Measurements from ENCODE around the gene AVEN. TPM values are rescaled to one million over a fixed set of nuclear protein-coding genes. Genes with fewer than 3 reads are reported as not detected.

Gene AVEN
- total RNA-seq, 2 donors from 2014 or later, result 17.0 to 27.4 TPM

DNA sequence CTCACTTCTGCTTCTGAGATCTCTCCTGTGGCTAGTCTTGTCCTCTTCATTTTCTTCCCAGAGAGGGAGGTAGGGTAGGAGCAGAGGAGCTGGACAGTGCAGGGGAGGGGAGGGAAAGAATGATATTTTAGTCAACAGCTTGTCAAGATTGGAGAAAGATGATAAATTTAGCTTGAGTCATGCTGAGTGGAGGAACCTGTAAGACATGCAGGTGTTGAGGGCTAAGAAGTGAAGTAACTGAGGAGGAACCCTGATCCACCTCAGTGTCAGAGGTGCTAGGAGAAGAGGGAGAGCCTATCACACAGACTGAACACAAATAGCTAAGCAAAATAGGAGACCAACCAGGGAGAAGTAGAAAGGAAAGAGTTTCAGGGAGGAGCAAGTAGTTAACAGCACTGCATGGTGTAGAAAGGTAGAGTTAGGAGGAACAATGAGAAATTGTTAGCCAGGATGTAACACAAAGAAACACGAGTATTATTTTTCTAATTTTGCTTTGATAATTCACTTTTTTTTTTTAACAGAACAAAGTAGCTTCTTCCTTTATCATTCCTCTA lies 178.9 kb downstream of the AVEN start:
- ATAC-seq, result no peak
- Mint-ChIP-seq H3K4me1 (ENCODE audit: low read depth in 2 of 2) (no peaks in the 10 kb centered on the region), H3K4me3 (no peak overlapping the region), H3K27me3 (no peaks in the 10 kb centered on the region), H3K27ac (no peak overlapping the region), H3K9me3 (no peaks in the 10 kb centered on the region), H3K36me3 (peaks cover 14% of the 10 kb centered on the region)
- DNase-seq (ENCODE audit: low spot score), result no peak

GRCh38 chr15:33858836-33859235 lies 180.2 kb downstream of the AVEN start:
- ATAC-seq (no peak), DNase-seq (ENCODE audit: low spot score) (no peak)
- H3K27me3 Mint-ChIP-seq, result no peaks in the 10 kb centered on the region
- H3K9me3 Mint-ChIP-seq, result no peaks in the 10 kb centered on the region
- no peak overlapping the region for H3K27ac Mint-ChIP-seq
- no peaks in the 10 kb centered on the region for H3K4me1 Mint-ChIP-seq (ENCODE audit: low read depth in 2 of 2)
- H3K4me3 Mint-ChIP-seq, result no peak overlapping the region
- H3K36me3 Mint-ChIP-seq, result peaks cover 4% of the 10 kb centered on the region

- no peak for ATAC-seq
- H3K4me3 Mint-ChIP-seq, result no peak overlapping the region
- no peak for DNase-seq (ENCODE audit: low spot score)
- H3K27me3 Mint-ChIP-seq, result no peaks in the 10 kb centered on the region
- no peak overlapping the region for H3K27ac Mint-ChIP-seq
- peaks cover 4% of the 10 kb centered on the region for H3K36me3 Mint-ChIP-seq
- no peaks in the 10 kb centered on the region for H3K9me3 Mint-ChIP-seq
- no peaks in the 10 kb centered on the region for H3K4me1 Mint-ChIP-seq (ENCODE audit: low read depth in 2 of 2)
Measured at GRCh38 chr15:33857726-33858125, 181.3 kb downstream of the AVEN start.

- Mint-ChIP-seq H3K27ac (no peak overlapping the region), H3K4me3 (no peak overlapping the region), H3K9me3 (no peaks in the 10 kb centered on the region), H3K4me1 (ENCODE audit: low read depth in 2 of 2) (no peaks in the 10 kb centered on the region), H3K36me3 (no peaks in the 10 kb centered on the region), H3K27me3 (no peaks in the 10 kb centered on the region)
- DNase-seq (ENCODE audit: low spot score), result no peak
- no peak for ATAC-seq
Measured at GRCh38 chr15:33852570-33852969, 186.4 kb downstream of the AVEN start.

- ATAC-seq, result no peak
- no peak for DNase-seq (ENCODE audit: low spot score)
- no peaks in the 10 kb centered on the region for H3K9me3 Mint-ChIP-seq
- H3K36me3 Mint-ChIP-seq, result no peaks in the 10 kb centered on the region
- H3K27ac Mint-ChIP-seq, result no peak overlapping the region
- H3K4me3 Mint-ChIP-seq, result no peak overlapping the region
- H3K27me3 Mint-ChIP-seq, result no peaks in the 10 kb centered on the region
- no peaks in the 10 kb centered on the region for H3K4me1 Mint-ChIP-seq (ENCODE audit: low read depth in 2 of 2)
Measured at GRCh38 chr15:33852094-33852493, 186.9 kb downstream of the AVEN start.

GRCh38 chr15:33851079-33851478 lies 187.9 kb downstream of the AVEN start:
- Mint-ChIP-seq H3K36me3 (no peaks in the 10 kb centered on the region), H3K9me3 (no peaks in the 10 kb centered on the region), H3K4me1 (ENCODE audit: low read depth in 2 of 2) (no peaks in the 10 kb centered on the region), H3K27me3 (no peaks in the 10 kb centered on the region), H3K4me3 (no peak overlapping the region), H3K27ac (no peak overlapping the region)
- ATAC-seq (no peak), DNase-seq (ENCODE audit: low spot score) (no peak)

- no peak for DNase-seq (ENCODE audit: low spot score)
- Mint-ChIP-seq H3K4me3 (no peak overlapping the region), H3K9me3 (no peaks in the 10 kb centered on the region), H3K27me3 (no peaks in the 10 kb centered on the region), H3K27ac (no peak overlapping the region), H3K36me3 (no peaks in the 10 kb centered on the region), H3K4me1 (ENCODE audit: low read depth in 2 of 2) (no peaks in the 10 kb centered on the region)
- no peak for ATAC-seq
Measured at GRCh38 chr15:33848011-33848410, 191.0 kb downstream of the AVEN start.

- ATAC-seq (no peak), DNase-seq (ENCODE audit: low spot score) (no peak)
- Mint-ChIP-seq H3K4me1 (ENCODE audit: low read depth in 2 of 2) (no peaks in the 10 kb centered on the region), H3K27ac (no peak overlapping the region), H3K27me3 (no peaks in the 10 kb centered on the region), H3K9me3 (no peaks in the 10 kb centered on the region), H3K4me3 (no peak overlapping the region), H3K36me3 (no peaks in the 10 kb centered on the region)
Measured at GRCh38 chr15:33846862-33847261, 192.1 kb downstream of the AVEN start.

DNA sequence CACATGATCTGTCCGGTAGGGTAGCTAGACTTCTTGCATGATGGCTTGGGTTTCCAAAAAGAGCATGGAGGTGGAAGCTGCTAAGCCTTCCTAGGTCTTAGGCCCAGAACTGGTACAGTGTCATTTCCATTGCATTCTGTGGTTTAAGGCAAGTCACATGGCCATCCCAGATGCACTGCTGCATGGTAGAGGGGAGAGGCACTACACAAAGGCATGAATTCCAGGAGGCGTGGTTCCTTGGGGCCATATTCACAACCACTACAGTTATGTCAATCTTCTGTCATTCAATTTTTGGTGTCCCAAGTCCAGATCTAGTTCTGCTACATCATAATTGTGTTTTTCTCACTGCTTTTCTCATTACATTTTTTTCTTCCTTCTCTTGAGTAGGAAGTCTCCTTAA lies 192.9 kb downstream of the AVEN start:
- H3K9me3 Mint-ChIP-seq, result no peaks in the 10 kb centered on the region

DNA sequence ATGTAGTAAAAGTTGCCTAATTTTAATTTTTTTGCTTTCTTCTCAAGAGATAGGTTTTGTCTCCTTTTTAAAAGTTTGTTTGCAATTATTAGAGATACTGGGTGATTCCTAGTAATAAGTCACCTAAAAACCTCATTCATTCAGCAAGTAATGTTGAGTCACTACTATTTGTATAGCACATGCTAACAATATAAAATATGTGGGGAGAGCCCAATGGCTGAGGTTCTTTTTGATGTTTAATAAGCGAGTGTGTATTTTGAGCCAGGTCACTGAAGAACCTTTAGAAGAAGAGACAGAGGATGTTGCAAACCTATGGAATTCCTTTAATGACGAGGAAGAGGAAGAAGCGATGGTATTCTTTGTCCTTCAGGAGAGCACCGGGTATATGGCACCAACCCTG lies 194.4 kb downstream of the AVEN start:
- ATAC-seq (no peak), DNase-seq (ENCODE audit: low spot score) (no peak)
- Mint-ChIP-seq H3K4me3 (no peak overlapping the region), H3K4me1 (ENCODE audit: low read depth in 2 of 2) (no peaks in the 10 kb centered on the region), H3K36me3 (no peaks in the 10 kb centered on the region), H3K27me3 (peaks cover 0 to 13% of the 10 kb centered on the region in 2 donors), H3K27ac (no peak overlapping the region), H3K9me3 (no peaks in the 10 kb centered on the region)

More for the DNA sequence above, 192.9 kb downstream of the AVEN start:
- DNase-seq (ENCODE audit: low spot score) (no peak), ATAC-seq (no peak)
- Mint-ChIP-seq H3K36me3 (no peaks in the 10 kb centered on the region), H3K27me3 (peaks cover 0 to 6% of the 10 kb centered on the region in 2 donors), H3K4me3 (no peak overlapping the region), H3K27ac (no peak overlapping the region), H3K4me1 (ENCODE audit: low read depth in 2 of 2) (no peaks in the 10 kb centered on the region)

DNA sequence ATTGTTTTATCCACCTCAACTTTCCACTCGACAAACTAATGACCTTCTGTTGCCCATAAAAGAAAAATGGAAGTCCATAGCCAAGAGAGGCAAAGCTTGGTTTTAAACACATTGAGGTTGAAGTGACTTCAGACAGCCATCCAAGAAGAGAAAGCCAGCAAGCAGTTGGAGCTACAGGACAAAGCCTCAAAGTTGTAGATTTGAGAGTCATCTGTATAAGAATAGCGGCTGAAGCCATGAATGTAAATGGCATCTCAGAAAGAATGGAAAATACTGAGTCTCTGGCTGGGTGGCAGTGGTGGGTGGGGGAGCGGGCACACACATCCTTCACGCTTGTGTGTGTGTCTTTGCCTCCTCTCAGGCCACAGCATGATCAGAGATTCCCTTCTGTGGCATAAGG lies 194.8 kb downstream of the AVEN start:
- H3K9me3 Mint-ChIP-seq, result no peaks in the 10 kb centered on the region
- H3K4me1 Mint-ChIP-seq (ENCODE audit: low read depth in 2 of 2), result no peaks in the 10 kb centered on the region
- no peak overlapping the region for H3K4me3 Mint-ChIP-seq
- DNase-seq (ENCODE audit: low spot score), result no peak
- H3K36me3 Mint-ChIP-seq, result no peaks in the 10 kb centered on the region
- ATAC-seq, result no peak
- no peak overlapping the region for H3K27ac Mint-ChIP-seq
- peaks cover 0 to 17% of the 10 kb centered on the region in 2 donors for H3K27me3 Mint-ChIP-seq

DNA sequence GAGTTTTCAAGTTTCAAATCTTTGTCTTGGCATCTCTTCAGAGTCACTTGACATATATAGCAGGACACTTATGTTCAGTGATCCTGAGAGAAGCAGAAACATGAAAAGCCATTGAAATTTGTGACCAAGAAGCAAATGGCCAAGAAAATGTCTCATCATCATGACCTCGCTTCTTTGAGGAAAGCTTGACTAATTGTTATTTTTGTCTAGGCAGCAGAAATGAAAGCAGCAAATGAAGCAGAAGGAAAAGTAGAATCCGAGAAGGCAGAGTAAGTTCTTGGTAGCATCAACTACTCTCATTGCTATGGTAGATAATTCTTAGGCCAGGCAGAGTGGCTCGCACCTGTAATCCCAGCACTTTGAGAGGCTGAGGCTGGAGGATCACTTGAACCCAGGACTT lies 198.4 kb downstream of the AVEN start:
- no peaks in the 10 kb centered on the region for H3K9me3 Mint-ChIP-seq
- ATAC-seq, result no peak

GRCh38 chr15:33839540-33839939 lies 199.5 kb downstream of the AVEN start:
- DNase-seq (ENCODE audit: low spot score) (no peak), ATAC-seq (no peak)
- no peaks in the 10 kb centered on the region for H3K9me3 Mint-ChIP-seq
- H3K36me3 Mint-ChIP-seq, result no peaks in the 10 kb centered on the region
- H3K4me3 Mint-ChIP-seq, result no peak overlapping the region
- H3K27ac Mint-ChIP-seq, result no peak overlapping the region
- no peaks in the 10 kb centered on the region for H3K4me1 Mint-ChIP-seq (ENCODE audit: low read depth in 2 of 2)
- H3K27me3 Mint-ChIP-seq, result peaks cover 0 to 38% of the 10 kb centered on the region in 2 donors

More for the DNA sequence above, 198.4 kb downstream of the AVEN start:
- no peak for DNase-seq (ENCODE audit: low spot score)
- no peaks in the 10 kb centered on the region for H3K4me1 Mint-ChIP-seq (ENCODE audit: low read depth in 2 of 2)
- H3K27me3 Mint-ChIP-seq, result peaks cover 0 to 34% of the 10 kb centered on the region in 2 donors
- H3K36me3 Mint-ChIP-seq, result no peaks in the 10 kb centered on the region
- no peak overlapping the region for H3K27ac Mint-ChIP-seq
- no peak overlapping the region for H3K4me3 Mint-ChIP-seq

- no peaks in the 10 kb centered on the region for H3K36me3 Mint-ChIP-seq
- no peaks in the 10 kb centered on the region for H3K4me1 Mint-ChIP-seq (ENCODE audit: low read depth in 2 of 2)
- H3K27ac Mint-ChIP-seq, result no peak overlapping the region
- ATAC-seq (no peak), DNase-seq (ENCODE audit: low spot score) (no peak)
- H3K4me3 Mint-ChIP-seq, result no peak overlapping the region
- H3K9me3 Mint-ChIP-seq, result no peaks in the 10 kb centered on the region
- H3K27me3 Mint-ChIP-seq, result peaks cover 0 to 38% of the 10 kb centered on the region in 2 donors
Measured at GRCh38 chr15:33837294-33837693, 201.7 kb downstream of the AVEN start.

Measured in natural killer cell treated with Interleukin-12 subunit alpha and Interleukin-12 subunit beta and Interleukin-15 and Interleukin-18, amount 100 ng/mL, for 72 hours (primary cell).